Liver (tissue), 9 donors: ENCODE measurements around the gene EMID1. TPM values are rescaled to one million over a fixed set of nuclear protein-coding genes. Genes with fewer than 3 reads are reported as not detected.

Source experiments
- DNase-seq: peaks from one replicate; pipeline ENCODE4 v3.0.0-alpha.2; 2017; ENCODE audit warnings: low spot score
- H3K27ac ChIP-seq, 2 donors: one replicate each; pipeline ENCODE4 v1.7.0; 2013; ENCODE audit warnings: inconsistent platforms in 2 of 2, low read length in 2 of 2, control low read depth in 1 of 2, low read depth in 1 of 2, mild to moderate bottlenecking in 1 of 2
- H3K27me3 ChIP-seq, 4 donors: one replicate each; pipeline versions ENCODE4 v1.6.1 to v1.7.0; 2013; ENCODE audit warnings: low read length in 3 of 4, inconsistent platforms in 1 of 4, mild to moderate bottlenecking in 1 of 4, moderate library complexity in 1 of 4; ENCODE audit not compliant: control insufficient read depth in 4 of 4, insufficient read depth in 4 of 4
- H3K36me3 ChIP-seq, 4 donors: one replicate each; pipeline versions ENCODE4 v1.6.1 to v1.7.0; 2013; ENCODE audit warnings: low read length in 3 of 4, mild to moderate bottlenecking in 3 of 4, low read depth in 1 of 4, moderate library complexity in 1 of 4; ENCODE audit not compliant: control insufficient read depth in 4 of 4, insufficient read depth in 3 of 4
- H3K4me1 ChIP-seq, 4 donors: one replicate each; pipeline versions ENCODE4 v1.6.1 to v1.7.0; 2013; ENCODE audit warnings: low read length in 3 of 4, mild to moderate bottlenecking in 3 of 4, moderate library complexity in 1 of 4; ENCODE audit not compliant: control insufficient read depth in 4 of 4, insufficient read depth in 4 of 4
- H3K4me3 ChIP-seq, 3 donors: one replicate each; pipeline versions ENCODE4 v1.6.1 to v1.7.0; 2013; ENCODE audit warnings: low read length in 3 of 3, control low read depth in 1 of 3, low read depth in 1 of 3, mild to moderate bottlenecking in 1 of 3
- H3K9ac ChIP-seq, 2 donors: one replicate each; pipeline ENCODE4 v1.7.0; 2013; ENCODE audit warnings: low read length in 2 of 2, mild to moderate bottlenecking in 2 of 2, moderate library complexity in 2 of 2, control low read depth in 1 of 2, low read depth in 1 of 2
- H3K9me3 ChIP-seq, 4 donors: one replicate each; pipeline versions ENCODE4 v1.6.1 to v1.7.0; 2013; ENCODE audit warnings: low read length in 3 of 4; ENCODE audit not compliant: control insufficient read depth in 4 of 4
- EGR1 ChIP-seq, 2 donors: IDR thresholded peaks; 2 replicates each; pipeline ENCODE4 v1.6.1; 2016 to 2018; ENCODE audit warnings: antibody characterized with exemption in 2 of 2, low read depth in 2 of 2
- FOXA1 ChIP-seq: IDR thresholded peaks from 2 replicates; pipeline ENCODE4 v1.6.1; 2016; ENCODE audit warnings: antibody characterized with exemption
- FOXA2 ChIP-seq: IDR thresholded peaks from 2 replicates; pipeline ENCODE4 v1.6.1; 2016; ENCODE audit warnings: antibody characterized with exemption
- GABPA ChIP-seq, 2 donors: IDR thresholded peaks in 1 of 2; conservative IDR thresholded peaks in 1 of 2; 2 replicates each; pipeline ENCODE4 v1.6.1; 2016; ENCODE audit warnings: antibody characterized with exemption in 2 of 2, mild to moderate bottlenecking in 1 of 2, moderate library complexity in 1 of 2
- HNF4A ChIP-seq, 2 donors: conservative IDR thresholded peaks; 2 replicates each; pipeline ENCODE4 v1.6.1; 2016; ENCODE audit warnings: antibody characterized with exemption in 2 of 2, mild to moderate bottlenecking in 2 of 2
- HNF4G ChIP-seq: IDR thresholded peaks from 2 replicates; pipeline ENCODE4 v1.6.1; 2016; ENCODE audit warnings: antibody characterized with exemption
- JUND ChIP-seq, 2 donors: IDR thresholded peaks; 2 replicates each; pipeline ENCODE4 v1.6.1; 2016; ENCODE audit warnings: antibody characterized with exemption in 2 of 2
- MAX ChIP-seq: IDR thresholded peaks from 2 replicates; pipeline ENCODE4 v1.6.1; 2016; ENCODE audit warnings: antibody characterized with exemption
- NR2F2 ChIP-seq: IDR thresholded peaks from 2 replicates; pipeline ENCODE4 v1.6.1; 2016; ENCODE audit warnings: antibody characterized with exemption
- RAD21 ChIP-seq, 2 donors: IDR thresholded peaks; 2 replicates each; pipeline ENCODE4 v1.6.1; 2016; ENCODE audit warnings: antibody characterized with exemption in 2 of 2, mild to moderate bottlenecking in 2 of 2
- TAF1 ChIP-seq: conservative IDR thresholded peaks from 2 replicates; pipeline ENCODE4 v1.6.1; 2016; ENCODE audit warnings: antibody characterized with exemption, mild to moderate bottlenecking
- YY1 ChIP-seq: IDR thresholded peaks from 2 replicates; pipeline ENCODE4 v1.6.1; 2016; ENCODE audit warnings: antibody characterized with exemption, mild to moderate bottlenecking
- ZBTB33 ChIP-seq: IDR thresholded peaks from 2 replicates; pipeline ENCODE4 v1.6.1; 2016; ENCODE audit warnings: antibody characterized with exemption
- WGBS: extraction: QIAGEN DNeasy Blood & Tissue Kit; methylation state at CpG from one replicate; pipeline ENCODE4 v1.1.7; 2013; 5-methylcytosine and 5-hydroxymethylcytosine counted together
- polyA plus RNA-seq, 2 donors: library from polyadenylated mRNA; stranded (reverse) in 1 of 2; unstranded in 1 of 2; fragments of 200-250 nt in 1 of 2; fragments of >200 nt in 1 of 2; fragmentation: Nextera tagmentation in 1 of 2; extraction: Ambion mirVana in 1 of 2; gene quantifications; one replicate each; pipeline versions ENCODE4 v1.2.1 to v1.2.3, GENCODE V29; 2013 to 2015
- total RNA-seq, 2 donors: library from RNA; depleted of rRNA; stranded (reverse); fragments of >200 nt; gene quantifications; one replicate each; pipeline ENCODE4 v1.2.3, GENCODE V29; 2014
- donor health status: healthy.
- donor health status: healthy.
- donor health status: healthy.
- donor health status: healthy.
- donor health status: healthy.

The EMID1 gene
- total and polyA plus RNA-seq, 4 donors = 0.89 to 8.9 (median 2.1) TPM

- no peak for DNase-seq
- H3K9me3 ChIP-seq = no peaks in the 10 kb centered on the region
- no peak for TF ChIP-seq FOXA1
- H3K4me1 ChIP-seq = peaks cover 1 to 5% (median 3%) of the 10 kb centered on the region in 4 donors
- peak overlapping the region; percentile 10 to 19 for H3K9ac ChIP-seq
- H3K36me3 ChIP-seq = no peaks in the 10 kb centered on the region
- H3K4me3 ChIP-seq = peak overlapping the region; percentile 47 to 61 (median 61)
- peak overlapping the region in 1 of 2 donors; percentile 5 for H3K27ac ChIP-seq
- WGBS = 55% methylated on average over 19 of the region's 19 CpGs
- H3K27me3 ChIP-seq = no peaks in the 10 kb centered on the region
These were observed 911 bp downstream of the EMID1 start for GRCh38 chr22:29206372-29207242.

DNA sequence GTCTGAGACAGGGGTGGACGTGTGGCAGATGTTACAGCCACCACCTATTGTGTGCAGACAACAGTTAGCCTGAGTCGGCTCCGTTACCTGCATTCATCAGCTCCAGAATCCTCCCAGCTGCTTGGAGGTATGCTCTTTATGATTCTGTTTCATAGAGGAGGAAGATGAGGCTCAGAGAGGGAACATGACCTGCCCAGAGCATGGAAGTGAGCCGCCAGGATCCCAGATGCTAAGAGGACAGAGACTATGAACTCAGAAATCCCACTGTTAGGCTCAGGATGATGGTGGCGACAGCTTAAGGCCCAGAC is 1.5 kb downstream of the EMID1 start:
- Histone ChIP-seq H3K9me3 (no peaks in the 10 kb centered on the region), H3K9ac (no peak overlapping the region), H3K4me1 (peaks cover 1 to 5% (median 3%) of the 10 kb centered on the region in 4 donors), H3K4me3 (no peak overlapping the region), H3K27ac (no peak overlapping the region), H3K27me3 (no peaks in the 10 kb centered on the region), H3K36me3 (no peaks in the 10 kb centered on the region)
- TF ChIP-seq ZBTB33 (no peak), EGR1 (IDR thresholded peaks at IDR 0.05; ENCODE audit: low read depth in 2 of 2) (no peak), YY1 (no peak), RAD21 (IDR thresholded peaks at IDR 0.05) (no peak), MAX (no peak), GABPA (IDR thresholded peaks at IDR 0.05 in 1 of 2, conservative IDR thresholded peaks at IDR 0.05 in 1 of 2) (no peak), FOXA1 (no peak), NR2F2 (no peak), JUND (IDR thresholded peaks at IDR 0.05) (no peak), HNF4G (no peak), TAF1 (no peak), FOXA2 (no peak)
- WGBS = 94% methylated on average over 5 of the region's 5 CpGs
- no peak for DNase-seq

- Histone ChIP-seq H3K36me3 (no peaks in the 10 kb centered on the region), H3K4me1 (peaks cover 1 to 5% (median 3%) of the 10 kb centered on the region in 4 donors), H3K27ac (no peak overlapping the region), H3K9ac (no peak overlapping the region), H3K27me3 (no peaks in the 10 kb centered on the region), H3K4me3 (no peak overlapping the region), H3K9me3 (no peaks in the 10 kb centered on the region)
- WGBS = 69% methylated on average over 11 of the region's 11 CpGs
- TF ChIP-seq EGR1 (IDR thresholded peaks at IDR 0.05; ENCODE audit: low read depth in 2 of 2) (no peak), YY1 (no peak), HNF4A (conservative IDR thresholded peaks at IDR 0.05) (no peak), RAD21 (IDR thresholded peaks at IDR 0.05) (no peak)
- no peak for DNase-seq
These were observed 2.1 kb downstream of the EMID1 start for GRCh38 chr22:29207562-29208501.
